NCI-H82 treated with DMSO at 0.1 percent for 48 hours (cell line): ENCODE results near the gene SLC25A52.
"Not testable (repeated sequence)": the region's sequence is repeated elsewhere in the genome, so short reads cannot be mapped to it uniquely, and the experiment has no call there.

ENCODE experiments used
- DNase-seq: peaks from one replicate; lab custom pipeline; 2025; ENCODE audit not compliant: unreplicated experiment; lab: John Stamatoyannopoulos, UW

SLC25A52 gene

GRCh38 chr18:31760695-31761094 lies at the start of gene SLC25A52:
SLC25A52 (minus strand) TSS chr18:31760880; CDS start chr18:31760661, 219 bp downstream.
- no peak for DNase-seq

- DNase-seq, result not testable (repeated sequence)
Observed at GRCh38 chr18:31809049-31809448, 48.4 kb upstream of the SLC25A52 start.

- no peak for DNase-seq
Observed at GRCh38 chr18:31801078-31801477, 40.4 kb upstream of the SLC25A52 start.

- not testable (repeated sequence) for DNase-seq
Observed at GRCh38 chr18:31799257-31799656, 38.6 kb upstream of the SLC25A52 start.

- no peak for DNase-seq
Observed at GRCh38 chr18:31798399-31798798, 37.7 kb upstream of the SLC25A52 start.

GRCh38 chr18:31795747-31796146 lies 35.1 kb upstream of the SLC25A52 start:
- DNase-seq, result no peak

GRCh38 chr18:31793531-31793930 lies 32.9 kb upstream of the SLC25A52 start:
- no peak for DNase-seq

GRCh38 chr18:31792580-31792911 lies 31.9 kb upstream of the SLC25A52 start:
- DNase-seq, result no peak

- DNase-seq, result no peak
Observed at GRCh38 chr18:31791817-31792579, 31.3 kb upstream of the SLC25A52 start.

- no peak for DNase-seq
Observed at GRCh38 chr18:31789409-31789808, 28.7 kb upstream of the SLC25A52 start.

GRCh38 chr18:31783059-31783458 lies 22.4 kb upstream of the SLC25A52 start:
- DNase-seq, result no peak

GRCh38 chr18:31778391-31778950 lies 17.8 kb upstream of the SLC25A52 start:
- DNase-seq, result no peak

- no peak for DNase-seq
Observed at GRCh38 chr18:31776093-31776492, 15.4 kb upstream of the SLC25A52 start.

GRCh38 chr18:31774962-31775361 lies 14.3 kb upstream of the SLC25A52 start:
- DNase-seq, result no peak

GRCh38 chr18:31774477-31774785 lies 13.8 kb upstream of the SLC25A52 start:
- no peak for DNase-seq

- DNase-seq, result no peak
Observed at GRCh38 chr18:31773774-31774476, 13.2 kb upstream of the SLC25A52 start.

GRCh38 chr18:31772699-31773098 lies 12.0 kb upstream of the SLC25A52 start:
- DNase-seq, result no peak

- DNase-seq, result no peak
Observed at GRCh38 chr18:31750273-31750672, 10.4 kb downstream of the SLC25A52 start.

GRCh38 chr18:31746396-31746795 lies 14.3 kb downstream of the SLC25A52 start:
- no peak for DNase-seq

GRCh38 chr18:31744321-31745067 lies 16.2 kb downstream of the SLC25A52 start:
- no peak for DNase-seq

GRCh38 chr18:31743600-31743999 lies 17.1 kb downstream of the SLC25A52 start:
- DNase-seq, result not testable (repeated sequence)
